ENCODE data around the gene MFGE8. TPM values are rescaled to one million over a fixed set of nuclear protein-coding genes. Genes with fewer than 3 reads are reported as not detected.
"Not testable (repeated sequence)": the region's sequence is repeated elsewhere in the genome, so short reads cannot be mapped to it uniquely, and the experiment has no call there.

MFGE8 gene
- polyA plus RNA-seq, 1 donor (not counting 4 experiments of a cell fraction or from before 2014, with no cell fraction given) = 55.3 TPM

- H2AFZ ChIP-seq (ENCODE audit: control insufficient read depth, low read length) = no peak overlapping the region
- H3K4me2 ChIP-seq (ENCODE audit: control insufficient read depth, extremely low read depth, insufficient read depth, low read depth, low read length) = no peak overlapping the region
- no peak for DNase-seq (ENCODE audit: low read depth, low spot score)
- no peak overlapping the region for H3K9ac ChIP-seq (ENCODE audit: control insufficient read depth, extremely low read depth, insufficient read depth, low read length)
- no peaks in the 10 kb centered on the region for H3K9me1 ChIP-seq (ENCODE audit: control insufficient read depth, extremely low read depth, insufficient read depth, low read length)
- H4K20me1 ChIP-seq (ENCODE audit: control insufficient read depth, extremely low read depth, insufficient read depth, low read length) = no peaks in the 10 kb centered on the region
- H3K27me3 ChIP-seq (ENCODE audit: control insufficient read depth, extremely low read depth, insufficient read depth, low read length) = no peaks in the 10 kb centered on the region
- H3K27ac ChIP-seq (ENCODE audit: control insufficient read depth, insufficient read depth, low read length) = no peak overlapping the region
- FAIRE-seq = no peak
- no peak overlapping the region for H3K4me3 ChIP-seq (ENCODE audit: control insufficient read depth in 2 of 3, extremely low read depth in 1 of 3, insufficient read depth in 2 of 3, low read depth in 1 of 3, low read length in 3 of 3)
- no peaks in the 10 kb centered on the region for H3K79me2 ChIP-seq (ENCODE audit: control insufficient read depth, insufficient read depth, low read length)
- H3K9me3 ChIP-seq (ENCODE audit: control insufficient read depth, low read depth, low read length) = no peaks in the 10 kb centered on the region
- no peaks in the 10 kb centered on the region for H3K36me3 ChIP-seq (ENCODE audit: control insufficient read depth in 2 of 2, extremely low read depth in 1 of 2, insufficient read depth in 2 of 2, low read length in 2 of 2)
- no peaks in the 10 kb centered on the region for H3K4me1 ChIP-seq (ENCODE audit: control insufficient read depth, extremely low read depth, insufficient read depth, low read length)
- dilution Hi-C loops (cut with MboI; ENCODE audit: extremely low pct_ligation_motif_present, low sequenced_read_pairs) = no loop called here
- TF ChIP-seq EZH2 (IDR thresholded peaks at IDR 0.05; ENCODE audit: low read length) (no peak), CTCF (optimal IDR thresholded peaks at IDR 0.05 in 1 of 3, IDR thresholded peaks at IDR 0.05 in 1 of 3, conservative IDR thresholded peaks at IDR 0.05 in 1 of 3; ENCODE audit: extremely low read depth in 1 of 3, insufficient read depth in 2 of 3, low read length in 3 of 3) (no peak)
Measured at GRCh38 chr15:88939486-88939806, 26.3 kb upstream of the MFGE8 start.

GRCh38 chr15:88938802-88939485 lies 25.8 kb upstream of the MFGE8 start:
- H2AFZ ChIP-seq (ENCODE audit: control insufficient read depth, low read length) = no peak overlapping the region
- FAIRE-seq = no peak

GRCh38 chr15:88934449-88934848 lies 21.3 kb upstream of the MFGE8 start:
- H3K79me2 ChIP-seq (ENCODE audit: control insufficient read depth, insufficient read depth, low read length); H3K9ac ChIP-seq (ENCODE audit: control insufficient read depth, extremely low read depth, insufficient read depth, low read length); H3K27me3 ChIP-seq (ENCODE audit: control insufficient read depth, extremely low read depth, insufficient read depth, low read length); H2AFZ ChIP-seq (ENCODE audit: control insufficient read depth, low read length); H3K4me1 ChIP-seq (ENCODE audit: control insufficient read depth, extremely low read depth, insufficient read depth, low read length); H3K4me2 ChIP-seq (ENCODE audit: control insufficient read depth, extremely low read depth, insufficient read depth, low read depth, low read length); H3K4me3 ChIP-seq (ENCODE audit: control insufficient read depth in 2 of 3, extremely low read depth in 1 of 3, insufficient read depth in 2 of 3, low read depth in 1 of 3, low read length in 3 of 3); FAIRE-seq; H3K9me1 ChIP-seq (ENCODE audit: control insufficient read depth, extremely low read depth, insufficient read depth, low read length); H3K36me3 ChIP-seq (ENCODE audit: control insufficient read depth in 2 of 2, extremely low read depth in 1 of 2, insufficient read depth in 2 of 2, low read length in 2 of 2); dilution Hi-C loops (cut with MboI; ENCODE audit: extremely low pct_ligation_motif_present, low sequenced_read_pairs); H4K20me1 ChIP-seq (ENCODE audit: control insufficient read depth, extremely low read depth, insufficient read depth, low read length); H3K27ac ChIP-seq (ENCODE audit: control insufficient read depth, insufficient read depth, low read length); DNase-seq (ENCODE audit: low read depth, low spot score); H3K9me3 ChIP-seq (ENCODE audit: control insufficient read depth, low read depth, low read length): not testable (repeated sequence)

More at GRCh38 chr15:88938802-88939485, 25.8 kb upstream of the MFGE8 start:
- dilution Hi-C loops (cut with MboI; ENCODE audit: extremely low pct_ligation_motif_present, low sequenced_read_pairs) = no loop called here
- no peak overlapping the region for H3K9ac ChIP-seq (ENCODE audit: control insufficient read depth, extremely low read depth, insufficient read depth, low read length)
- no peak overlapping the region for H3K4me2 ChIP-seq (ENCODE audit: control insufficient read depth, extremely low read depth, insufficient read depth, low read depth, low read length)
- no peaks in the 10 kb centered on the region for H3K9me3 ChIP-seq (ENCODE audit: control insufficient read depth, low read depth, low read length)
- H3K9me1 ChIP-seq (ENCODE audit: control insufficient read depth, extremely low read depth, insufficient read depth, low read length) = no peaks in the 10 kb centered on the region
- H3K79me2 ChIP-seq (ENCODE audit: control insufficient read depth, insufficient read depth, low read length) = no peaks in the 10 kb centered on the region
- H3K4me3 ChIP-seq (ENCODE audit: control insufficient read depth in 2 of 3, extremely low read depth in 1 of 3, insufficient read depth in 2 of 3, low read depth in 1 of 3, low read length in 3 of 3) = no peak overlapping the region
- H3K27ac ChIP-seq (ENCODE audit: control insufficient read depth, insufficient read depth, low read length) = no peak overlapping the region
- H4K20me1 ChIP-seq (ENCODE audit: control insufficient read depth, extremely low read depth, insufficient read depth, low read length) = no peaks in the 10 kb centered on the region
- H3K36me3 ChIP-seq (ENCODE audit: control insufficient read depth in 2 of 2, extremely low read depth in 1 of 2, insufficient read depth in 2 of 2, low read length in 2 of 2) = no peaks in the 10 kb centered on the region
- no peaks in the 10 kb centered on the region for H3K4me1 ChIP-seq (ENCODE audit: control insufficient read depth, extremely low read depth, insufficient read depth, low read length)
- no peaks in the 10 kb centered on the region for H3K27me3 ChIP-seq (ENCODE audit: control insufficient read depth, extremely low read depth, insufficient read depth, low read length)
- no peak for DNase-seq (ENCODE audit: low read depth, low spot score)
- no peak for TF ChIP-seq CTCF (optimal IDR thresholded peaks at IDR 0.05 in 1 of 3, IDR thresholded peaks at IDR 0.05 in 1 of 3, conservative IDR thresholded peaks at IDR 0.05 in 1 of 3; ENCODE audit: extremely low read depth in 1 of 3, insufficient read depth in 2 of 3, low read length in 3 of 3)
